Lower lobe of right lung (tissue), 2 donors: ENCODE data around the gene C5orf22. TPM values are rescaled to one million over a fixed set of nuclear protein-coding genes. Genes with fewer than 3 reads are reported as not detected.
"Not testable (repeated sequence)": the region's sequence is repeated elsewhere in the genome, so short reads cannot be mapped to it uniquely, and the experiment has no call there.

ENCODE experiments used
- ATAC-seq, 2 donors: fragments of 200-7000 bp; cut with Tn5 transposase; one replicate each; pipeline ENCODE4 v1.9.1; 2020 to 2022; ENCODE audit warnings: mild to moderate bottlenecking in 2 of 2, moderate library complexity in 2 of 2
- DNase-seq: peaks from one replicate; pipeline ENCODE4 v3.0.0-alpha.2; 2020
- H3K27ac ChIP-seq: fragments of 200-600 bp; one replicate; pipeline ENCODE4 v1.8.0; 2022
- H3K27me3 ChIP-seq: fragments of 200-600 bp; one replicate; pipeline ENCODE4 v1.8.0; 2022; ENCODE audit warnings: low read depth
- H3K36me3 ChIP-seq: fragments of 200-600 bp; one replicate; pipeline ENCODE4 v1.8.0; 2022; ENCODE audit warnings: mild to moderate bottlenecking
- H3K4me1 ChIP-seq: fragments of 200-600 bp; one replicate; pipeline ENCODE4 v1.8.0; 2022
- H3K4me3 ChIP-seq: fragments of 200-600 bp; one replicate; pipeline ENCODE4 v1.8.0; 2022; ENCODE audit warnings: mild to moderate bottlenecking
- H3K9me3 ChIP-seq: fragments of 200-600 bp; one replicate; pipeline ENCODE4 v1.8.0; 2022
- intact Hi-C: fragments of 100-400 bp; cut with DNase I; formaldehyde crosslinking; loops from one replicate; pipeline ENCODE4 v1.11.0; 2022
- total RNA-seq: library from RNA; stranded (reverse); fragmentation: NEBNext Ultra II Directional; extraction: Animal tissue kit (Norgen Biotek cat#: 25700); gene quantifications from one replicate; pipeline ENCODE4 v1.2.1, GENCODE V29; 2021
- TF ChIP-seq, protein P1 (sequence below): fragments of 200-600 bp; IDR thresholded peaks from one replicate; pipeline ENCODE4 v1.8.0; 2022; ENCODE audit warnings: antibody characterized with exemption, mild to moderate bottlenecking
- donor health status: DM: no; HTN: yes; CAD: no; lungs with severe emphysema.

The C5orf22 gene
- total RNA-seq, 1 donor from 2014 or later, result 20.8 TPM

DNA sequence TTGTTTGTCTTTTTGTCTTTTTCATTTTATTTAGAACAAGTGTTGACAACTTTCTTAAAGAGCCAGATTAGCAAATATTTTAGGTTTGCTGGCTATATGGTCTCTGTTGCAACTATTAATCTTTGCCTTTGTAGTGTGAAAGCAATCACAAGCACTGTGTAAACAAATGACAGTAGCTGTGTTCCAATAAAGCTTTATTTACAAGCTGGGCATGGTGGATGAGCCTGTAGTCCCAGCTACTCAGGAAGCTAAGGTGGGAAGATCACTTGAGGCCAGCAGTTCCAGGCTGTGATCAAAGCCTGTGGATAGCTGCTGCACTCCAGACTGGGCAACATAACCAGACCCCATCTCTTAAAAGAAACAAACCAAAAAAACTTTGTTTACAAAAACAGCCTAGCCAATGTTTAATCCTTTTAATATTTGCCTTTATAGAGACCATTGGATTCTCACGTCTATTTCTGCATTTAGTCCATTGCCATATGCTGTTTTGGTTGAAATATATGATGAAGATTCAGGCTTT lies 2.5 kb downstream of the C5orf22 start:
- no peaks in the 10 kb centered on the region for H3K9me3 ChIP-seq
- H3K36me3 ChIP-seq, result peaks cover 57% of the 10 kb centered on the region
- H3K27me3 ChIP-seq, result no peaks in the 10 kb centered on the region
- DNase-seq (no peak), ATAC-seq (no peak)
- TF ChIP-seq, protein P1, sequence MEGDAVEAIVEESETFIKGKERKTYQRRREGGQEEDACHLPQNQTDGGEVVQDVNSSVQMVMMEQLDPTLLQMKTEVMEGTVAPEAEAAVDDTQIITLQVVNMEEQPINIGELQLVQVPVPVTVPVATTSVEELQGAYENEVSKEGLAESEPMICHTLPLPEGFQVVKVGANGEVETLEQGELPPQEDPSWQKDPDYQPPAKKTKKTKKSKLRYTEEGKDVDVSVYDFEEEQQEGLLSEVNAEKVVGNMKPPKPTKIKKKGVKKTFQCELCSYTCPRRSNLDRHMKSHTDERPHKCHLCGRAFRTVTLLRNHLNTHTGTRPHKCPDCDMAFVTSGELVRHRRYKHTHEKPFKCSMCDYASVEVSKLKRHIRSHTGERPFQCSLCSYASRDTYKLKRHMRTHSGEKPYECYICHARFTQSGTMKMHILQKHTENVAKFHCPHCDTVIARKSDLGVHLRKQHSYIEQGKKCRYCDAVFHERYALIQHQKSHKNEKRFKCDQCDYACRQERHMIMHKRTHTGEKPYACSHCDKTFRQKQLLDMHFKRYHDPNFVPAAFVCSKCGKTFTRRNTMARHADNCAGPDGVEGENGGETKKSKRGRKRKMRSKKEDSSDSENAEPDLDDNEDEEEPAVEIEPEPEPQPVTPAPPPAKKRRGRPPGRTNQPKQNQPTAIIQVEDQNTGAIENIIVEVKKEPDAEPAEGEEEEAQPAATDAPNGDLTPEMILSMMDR, result no peak
- no peak overlapping the region for H3K27ac ChIP-seq
- H3K4me3 ChIP-seq, result no peak overlapping the region
- intact Hi-C loops, result no loop called here
- H3K4me1 ChIP-seq, result peaks cover 32% of the 10 kb centered on the region

DNA sequence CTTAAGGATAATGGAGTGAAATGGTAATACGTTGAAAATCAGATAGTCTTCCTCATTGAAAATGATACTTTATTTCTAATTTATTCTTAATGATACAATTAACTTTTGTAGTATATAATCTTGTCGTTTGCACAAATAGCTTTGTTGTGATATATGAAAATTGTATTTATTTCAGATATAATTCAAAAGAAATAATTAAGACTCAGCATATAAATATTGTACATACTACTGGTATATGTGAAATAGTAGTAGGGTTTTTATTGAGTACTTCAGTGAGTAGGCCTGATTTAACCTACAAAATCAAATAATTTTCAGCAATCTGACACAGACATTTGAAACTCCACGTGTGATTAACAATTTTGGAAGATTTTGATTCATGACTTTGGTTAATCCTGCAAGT lies 4.8 kb downstream of the C5orf22 start:
- Histone ChIP-seq H3K4me1 (peaks cover 16% of the 10 kb centered on the region), H3K9me3 (no peaks in the 10 kb centered on the region), H3K36me3 (peaks cover 77% of the 10 kb centered on the region), H3K27me3 (no peaks in the 10 kb centered on the region), H3K4me3 (no peak overlapping the region), H3K27ac (no peak overlapping the region)
- DNase-seq, result no peak
- TF ChIP-seq, protein P1, result no peak
- intact Hi-C loops, result no loop called here
- ATAC-seq, result no peak

DNA sequence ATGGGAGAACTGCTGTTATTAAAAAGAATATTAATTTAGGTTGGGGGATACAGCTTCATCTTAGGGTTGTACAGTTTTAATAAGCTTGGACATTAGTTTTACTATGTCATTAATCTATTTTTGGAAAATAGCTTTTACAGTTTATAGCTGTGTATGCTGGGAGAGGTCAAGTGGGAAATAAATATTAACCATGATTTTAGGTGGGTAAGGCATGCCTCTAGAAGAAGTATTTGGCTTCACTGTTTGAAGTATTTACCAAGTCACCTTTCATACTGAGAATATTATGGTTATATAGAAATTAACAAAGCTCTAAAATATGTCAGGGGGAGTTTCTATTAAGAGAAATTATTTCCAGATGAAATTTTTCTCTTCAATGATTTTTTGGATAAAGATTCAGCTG lies 5.2 kb downstream of the C5orf22 start:
- TF ChIP-seq, protein P1, result no peak
- DNase-seq (no peak), ATAC-seq (peak in 1 of 2 donors; percentile 52)
- Histone ChIP-seq H3K4me3 (no peak overlapping the region), H3K27me3 (no peaks in the 10 kb centered on the region), H3K27ac (no peak overlapping the region), H3K4me1 (peaks cover 16% of the 10 kb centered on the region), H3K9me3 (no peaks in the 10 kb centered on the region), H3K36me3 (peaks cover 82% of the 10 kb centered on the region)
- intact Hi-C loops, result no loop called here

DNA sequence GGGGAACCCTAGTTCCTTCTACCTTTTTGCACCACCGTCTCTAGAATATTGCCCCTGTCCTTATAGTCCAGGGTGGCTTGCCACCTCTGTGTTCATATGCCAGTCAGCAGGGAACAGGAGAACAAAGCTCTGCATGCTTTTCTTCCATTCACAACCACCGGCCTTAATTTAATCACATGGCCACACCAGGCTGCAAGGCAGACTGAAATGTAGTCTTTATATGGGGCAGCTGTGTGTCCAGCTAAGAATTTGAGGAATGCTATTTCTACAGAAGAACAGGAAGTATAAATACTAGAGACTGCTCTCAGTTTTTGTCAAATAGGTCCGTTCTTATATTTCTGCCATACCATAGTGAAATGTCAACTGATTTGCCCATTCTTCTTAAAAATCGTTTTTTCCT lies 5.8 kb downstream of the C5orf22 start:
- Histone ChIP-seq H3K9me3 (no peaks in the 10 kb centered on the region), H3K27me3 (no peaks in the 10 kb centered on the region), H3K4me3 (no peak overlapping the region), H3K27ac (no peak overlapping the region), H3K4me1 (peaks cover 15% of the 10 kb centered on the region), H3K36me3 (peaks cover 87% of the 10 kb centered on the region)
- DNase-seq, result no peak
- peak in 1 of 2 donors; percentile 32 for ATAC-seq
- intact Hi-C loops, result no loop called here
- TF ChIP-seq, protein P1, result no peak

DNA sequence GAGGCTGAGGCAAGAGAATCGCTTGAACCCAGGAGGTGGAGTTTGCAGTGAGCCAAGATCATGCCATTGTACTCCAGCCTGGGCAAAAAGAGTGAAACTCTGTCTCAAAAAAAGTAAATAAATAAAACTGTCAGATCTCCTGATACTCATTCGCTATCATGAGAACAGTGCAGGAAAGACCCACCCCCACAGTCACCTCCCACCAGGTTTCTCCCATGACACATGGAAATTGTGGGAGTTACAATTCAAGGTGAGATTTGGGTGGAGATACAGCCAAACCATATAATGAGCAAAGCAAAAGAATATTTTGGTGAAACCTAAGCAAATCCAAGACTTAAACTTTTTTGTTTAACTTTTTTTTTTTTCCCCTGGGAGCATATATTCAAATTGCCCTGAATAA lies 17.0 kb downstream of the C5orf22 start:
- ATAC-seq, H3K27ac ChIP-seq, H3K4me3 ChIP-seq, DNase-seq, H3K27me3 ChIP-seq, H3K9me3 ChIP-seq, intact Hi-C loops, H3K4me1 ChIP-seq: not testable (repeated sequence)
- H3K36me3 ChIP-seq, result peaks cover 85% of the 10 kb centered on the region

DNA sequence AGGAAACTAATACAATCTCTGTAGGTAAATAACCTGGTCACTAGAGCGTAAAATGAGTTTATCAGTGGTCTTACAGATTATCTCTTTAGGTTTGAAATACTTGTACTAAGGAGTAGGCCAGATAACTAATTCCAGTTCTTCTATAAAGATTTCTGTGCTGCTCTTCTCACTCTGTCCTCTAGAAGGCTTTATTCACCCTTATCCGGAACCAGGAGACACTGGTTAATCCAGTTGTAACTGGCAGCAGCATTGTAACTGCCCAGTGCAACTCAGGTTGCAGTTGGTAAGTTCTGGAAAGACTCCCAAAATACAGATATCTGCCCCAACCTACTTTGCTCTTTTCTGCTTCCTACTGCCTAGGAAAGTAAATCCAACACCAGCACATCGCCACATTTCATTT lies 19.8 kb downstream of the C5orf22 start:
- no peaks in the 10 kb centered on the region for H3K9me3 ChIP-seq
- no peaks in the 10 kb centered on the region for H3K4me1 ChIP-seq
- intact Hi-C loops, result no loop called here
- TF ChIP-seq, protein P1, result no peak
- no peak for DNase-seq
- peaks cover 83% of the 10 kb centered on the region for H3K36me3 ChIP-seq
- no peak overlapping the region for H3K27ac ChIP-seq
- no peaks in the 10 kb centered on the region for H3K27me3 ChIP-seq
- H3K4me3 ChIP-seq, result no peak overlapping the region
- no peak for ATAC-seq
